HepG2 (cell line): ENCODE measurements around the gene GFRA4. TPM values are rescaled to one million over a fixed set of nuclear protein-coding genes. Genes with fewer than 3 reads are reported as not detected.

Experiments used
- CSRNP1 ChIP-seq: sonication (generic); formaldehyde crosslinking; IDR thresholded peaks from 2 replicates; pipeline ENCODE4 v1.8.1; 2023; ENCODE audit warnings: mild to moderate bottlenecking, missing genetic modification reagents
- PHF21A ChIP-seq: sonication (generic); formaldehyde crosslinking; IDR thresholded peaks from 2 replicates; pipeline ENCODE4 v1.5.0; 2020; ENCODE audit warnings: mild to moderate bottlenecking, missing genetic modification reagents
- SOX13 ChIP-seq, 3 experiments: fragments of 450-650 bp in 1 of 3; sonication (generic) in 1 of 3; formaldehyde crosslinking in 1 of 3; IDR thresholded peaks in 2 of 3; conservative IDR thresholded peaks in 1 of 3; 2 replicates each; pipeline versions ENCODE4 v1.5.0 to v1.6.1; 2016 to 2020; ENCODE audit warnings: antibody characterized with exemption in 1 of 3, mild to moderate bottlenecking in 1 of 3, missing compliant biosample characterization in 1 of 3, missing genetic modification reagents in 1 of 3, moderate library complexity in 1 of 3
- ZNF138 ChIP-seq: sonication (generic); formaldehyde crosslinking; IDR thresholded peaks from 2 replicates; pipeline ENCODE4 v1.5.0; 2020; ENCODE audit warnings: mild to moderate bottlenecking, low read depth, missing genetic modification reagents
- ZNF253 ChIP-seq: sonication (generic); formaldehyde crosslinking; IDR thresholded peaks from 2 replicates; pipeline ENCODE4 v1.8.0; 2022; ENCODE audit warnings: mild to moderate bottlenecking, missing genetic modification reagents, borderline replicate concordance
- ZNF318 ChIP-seq: sonication (generic); formaldehyde crosslinking; IDR thresholded peaks from 2 replicates; pipeline ENCODE4 v1.4.0; 2020; ENCODE audit warnings: mild to moderate bottlenecking, missing genetic modification reagents
- ZNF451 ChIP-seq: sonication (generic); formaldehyde crosslinking; IDR thresholded peaks from 2 replicates; pipeline ENCODE4 v1.5.0; 2020; ENCODE audit warnings: mild to moderate bottlenecking, missing genetic modification reagents
- ZNF510 ChIP-seq: sonication (generic); formaldehyde crosslinking; IDR thresholded peaks from 2 replicates; pipeline ENCODE4 v1.4.0; 2020; ENCODE audit warnings: low read depth, mild to moderate bottlenecking, missing genetic modification reagents
- polyA plus RNA-seq, 8 experiments: library from polyadenylated mRNA; depleted of rRNA in 3 of 8; stranded (reverse) in 7 of 8; unstranded in 1 of 8; fragments of >200 nt; fragmentation: Illumina TruSeq in 4 of 8; extraction: Trizol in 4 of 8; gene quantifications; 2 replicates each; pipeline versions ENCODE4 v1.2.1 to v1.2.3, GENCODE V29; 2011 to 2016; ENCODE audit warnings: low read depth in 4 of 8, missing spikeins in 1 of 8, mixed read lengths in 1 of 8; ENCODE audit not compliant: insufficient read depth in 1 of 8
- total RNA-seq, 5 experiments: library from RNA; depleted of rRNA; stranded (reverse); fragments of >200 nt; fragmentation: Illumina TruSeq; extraction: Trizol; gene quantifications; 2 replicates each; pipeline ENCODE4 v1.2.3, GENCODE V29; 2016; ENCODE audit warnings: low read depth in 1 of 5
- TF ChIP-seq, protein P1 (sequence below): sonication (generic); formaldehyde crosslinking; IDR thresholded peaks from 2 replicates; pipeline ENCODE4 v1.4.0; 2020; ENCODE audit warnings: mild to moderate bottlenecking, missing genetic modification reagents, borderline replicate concordance
- TF ChIP-seq, protein P2 (sequence below): sonication (generic); formaldehyde crosslinking; IDR thresholded peaks from 2 replicates; pipeline ENCODE4 v1.5.0; 2020; ENCODE audit warnings: missing genetic modification reagents, mild to moderate bottlenecking, borderline replicate concordance

The GFRA4 gene
- total and polyA plus RNA-seq, 2 of the 13 experiments (the other 11 are each of a cell fraction or from before 2014, with no cell fraction given) = not detected

GRCh38 chr20:3658716-3659491 lies 4.3 kb downstream of the GFRA4 start (continued):
- TF ChIP-seq ZNF318 (no peak; the same call in 1 of the 2 replicates), SOX13 (IDR thresholded peaks at IDR 0.05) (no peak), SOX13 (CRISPR knock-in tag; conservative IDR thresholded peaks at IDR 0.05 in 1 of 2, IDR thresholded peaks at IDR 0.05 in 1 of 2) (no peak; a peak in 1 of 4 replicates), CSRNP1 (CRISPR knock-in tag) (peak; percentile 90; the same call in 1 of the 2 replicates), ZNF510 (CRISPR knock-in tag) (no peak), ZNF138 (CRISPR knock-in tag) (no peak), PHF21A (CRISPR knock-in tag) (peak; percentile 56; the same call in 1 of the 2 replicates), ZNF253 (CRISPR knock-in tag) (no peak), ZNF451 (no peak; the same call in 1 of the 2 replicates)
- TF ChIP-seq, protein P1, sequence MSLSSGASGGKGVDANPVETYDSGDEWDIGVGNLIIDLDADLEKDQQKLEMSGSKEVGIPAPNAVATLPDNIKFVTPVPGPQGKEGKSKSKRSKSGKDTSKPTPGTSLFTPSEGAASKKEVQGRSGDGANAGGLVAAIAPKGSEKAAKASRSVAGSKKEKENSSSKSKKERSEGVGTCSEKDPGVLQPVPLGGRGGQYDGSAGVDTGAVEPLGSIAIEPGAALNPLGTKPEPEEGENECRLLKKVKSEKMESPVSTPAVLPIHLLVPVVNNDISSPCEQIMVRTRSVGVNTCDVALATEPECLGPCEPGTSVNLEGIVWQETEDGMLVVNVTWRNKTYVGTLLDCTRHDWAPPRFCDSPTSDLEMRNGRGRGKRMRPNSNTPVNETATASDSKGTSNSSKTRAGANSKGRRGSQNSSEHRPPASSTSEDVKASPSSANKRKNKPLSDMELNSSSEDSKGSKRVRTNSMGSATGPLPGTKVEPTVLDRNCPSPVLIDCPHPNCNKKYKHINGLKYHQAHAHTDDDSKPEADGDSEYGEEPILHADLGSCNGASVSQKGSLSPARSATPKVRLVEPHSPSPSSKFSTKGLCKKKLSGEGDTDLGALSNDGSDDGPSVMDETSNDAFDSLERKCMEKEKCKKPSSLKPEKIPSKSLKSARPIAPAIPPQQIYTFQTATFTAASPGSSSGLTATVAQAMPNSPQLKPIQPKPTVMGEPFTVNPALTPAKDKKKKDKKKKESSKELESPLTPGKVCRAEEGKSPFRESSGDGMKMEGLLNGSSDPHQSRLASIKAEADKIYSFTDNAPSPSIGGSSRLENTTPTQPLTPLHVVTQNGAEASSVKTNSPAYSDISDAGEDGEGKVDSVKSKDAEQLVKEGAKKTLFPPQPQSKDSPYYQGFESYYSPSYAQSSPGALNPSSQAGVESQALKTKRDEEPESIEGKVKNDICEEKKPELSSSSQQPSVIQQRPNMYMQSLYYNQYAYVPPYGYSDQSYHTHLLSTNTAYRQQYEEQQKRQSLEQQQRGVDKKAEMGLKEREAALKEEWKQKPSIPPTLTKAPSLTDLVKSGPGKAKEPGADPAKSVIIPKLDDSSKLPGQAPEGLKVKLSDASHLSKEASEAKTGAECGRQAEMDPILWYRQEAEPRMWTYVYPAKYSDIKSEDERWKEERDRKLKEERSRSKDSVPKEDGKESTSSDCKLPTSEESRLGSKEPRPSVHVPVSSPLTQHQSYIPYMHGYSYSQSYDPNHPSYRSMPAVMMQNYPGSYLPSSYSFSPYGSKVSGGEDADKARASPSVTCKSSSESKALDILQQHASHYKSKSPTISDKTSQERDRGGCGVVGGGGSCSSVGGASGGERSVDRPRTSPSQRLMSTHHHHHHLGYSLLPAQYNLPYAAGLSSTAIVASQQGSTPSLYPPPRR (CRISPR knock-in tag) = 0 out of 2 replicates have a peak, but pooled peaks have one; percentile 23
- TF ChIP-seq, protein P2, sequence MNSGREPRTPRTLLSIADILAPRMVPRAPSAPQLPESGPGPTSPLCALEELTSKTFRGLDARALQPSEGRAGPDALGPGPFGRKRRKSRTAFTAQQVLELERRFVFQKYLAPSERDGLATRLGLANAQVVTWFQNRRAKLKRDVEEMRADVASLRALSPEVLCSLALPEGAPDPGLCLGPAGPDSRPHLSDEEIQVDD = no peak; the same call in 1 of the 2 replicates
